OCI-LY1 (cell line): ENCODE measurements around the gene SIX5.

ENCODE experiments used
- CTCF ChIP-seq: fragments of 200-600 bp; sonication (generic), shearing (Covaris generic); IDR thresholded peaks from 2 replicates; pipeline ENCODE4 v1.5.1; 2017; ENCODE audit warnings: mild to moderate bottlenecking, antibody characterized with exemption, low read length, moderate library complexity, mixed read lengths
- EZH2 ChIP-seq: fragments of 200-600 bp; sonication (generic), shearing (Covaris generic); IDR thresholded peaks from 2 replicates; pipeline ENCODE4 v1.8.0; 2017; ENCODE audit warnings: borderline replicate concordance, mixed run types, mild to moderate bottlenecking, antibody characterized with exemption, low read length, moderate library complexity, mixed read lengths

DNA sequence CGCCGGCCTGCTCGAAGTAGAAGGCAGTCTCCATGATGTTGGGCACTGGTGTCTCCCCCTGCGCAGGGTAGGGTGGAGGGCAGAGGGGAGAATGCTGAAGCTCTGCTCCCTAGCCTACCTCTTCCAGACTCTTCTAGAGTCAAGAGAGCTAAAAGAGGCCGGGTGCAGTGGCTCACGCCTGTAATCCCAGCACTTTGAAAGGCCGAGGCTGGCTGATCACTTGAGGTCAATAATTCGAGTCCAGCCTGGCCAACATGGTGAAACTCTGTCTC, 35.8 kb upstream of the SIX5 start:
- no peak for TF ChIP-seq EZH2
- no peak for TF ChIP-seq CTCF
